Measurements from ENCODE around the gene GNB1.

GRCh38 chr1:1928231-1929101 is 37.6 kb upstream of the GNB1 start:
- no peak for TF ChIP-seq CTCF (IDR thresholded peaks at IDR 0.05)
- TF ChIP-seq POLR2A (IDR thresholded peaks at IDR 0.05) = no peak
